Esophagus muscularis mucosa (tissue), 4 donors: ENCODE data around the gene CD36. TPM values are rescaled to one million over a fixed set of nuclear protein-coding genes. Genes with fewer than 3 reads are reported as not detected.

Source experiments
- DNase-seq: peaks from one replicate; pipeline ENCODE4 v3.0.0-alpha.2; 2017; ENCODE audit errors: extremely low spot score
- H3K27ac ChIP-seq, 4 donors: fragments of 200-600 bp; sonication (generic); replicated peaks in 1 of 4; 1 replicate in 3 of 4; 2 replicates in 1 of 4; pipeline ENCODE4 v1.5.1; 2016 to 2019; ENCODE audit warnings: mild to moderate bottlenecking in 1 of 4
- H3K27me3 ChIP-seq, 4 donors: fragments of 200-600 bp; sonication (generic); one replicate each; pipeline versions ENCODE4 v1.5.1 to v1.6.0; 2016 to 2019
- H3K36me3 ChIP-seq, 4 donors: fragments of 200-600 bp; sonication (generic); one replicate each; pipeline ENCODE4 v1.5.1; 2016 to 2019
- H3K4me1 ChIP-seq, 4 donors: fragments of 200-600 bp; sonication (generic); one replicate each; pipeline ENCODE4 v1.5.1; 2016 to 2019
- H3K4me3 ChIP-seq, 4 donors: fragments of 200-600 bp; sonication (generic); 1 replicate in 2 of 4; 2 replicates in 2 of 4; pipeline ENCODE4 v1.5.1; 2016 to 2019; ENCODE audit warnings: mild to moderate bottlenecking in 4 of 4, moderate library complexity in 1 of 4
- H3K9me3 ChIP-seq, 4 donors: fragments of 200-600 bp; sonication (generic); 1 replicate in 3 of 4; 2 replicates in 1 of 4; pipeline ENCODE4 v1.5.1; 2016 to 2019
- EP300 ChIP-seq: sonication (generic); formaldehyde crosslinking; IDR thresholded peaks from one replicate; pipeline ENCODE4 v1.6.1; 2017; ENCODE audit warnings: antibody characterized with exemption
- POLR2A ChIP-seq: fragments of 450-650 bp; IDR thresholded peaks from one replicate; pipeline ENCODE4 v1.6.1; 2017; ENCODE audit warnings: antibody characterized with exemption, moderate library complexity, mild to moderate bottlenecking, low read depth
- POLR2AphosphoS5 ChIP-seq, 2 donors: sonication (generic); formaldehyde crosslinking; IDR thresholded peaks; one replicate each; pipeline ENCODE4 v1.6.1; 2017; ENCODE audit warnings: antibody characterized with exemption in 2 of 2
- WGBS: methylation state at CpG from one replicate; pipeline ENCODE4 v1.1.5; 2018; 5-methylcytosine and 5-hydroxymethylcytosine counted together
- intact Hi-C: fragments of 100-400 bp; cut with DNase I; formaldehyde crosslinking; loops from one replicate; pipeline ENCODE4 v1.15.1; 2023
- total RNA-seq, 4 donors: library from RNA; depleted of rRNA; stranded (reverse); fragments of >200 nt; gene quantifications; one replicate each; pipeline versions ENCODE4 v1.1.0 to v1.2.1, GENCODE V29; 2016
- TF ChIP-seq, protein P1 (sequence below), 3 experiments: fragments of 200-600 bp in 2 of 3; fragments of 450-650 bp in 1 of 3; sonication (generic) in 2 of 3; IDR thresholded peaks; one replicate each; pipeline ENCODE4 v1.5.1; 2017 to 2019; ENCODE audit warnings: antibody characterized with exemption in 3 of 3, mild to moderate bottlenecking in 2 of 3, moderate library complexity in 1 of 3

Gene CD36
- total RNA-seq, 4 donors from 2014 or later, result 61.0 to 148 (median 87.7) TPM

DNA sequence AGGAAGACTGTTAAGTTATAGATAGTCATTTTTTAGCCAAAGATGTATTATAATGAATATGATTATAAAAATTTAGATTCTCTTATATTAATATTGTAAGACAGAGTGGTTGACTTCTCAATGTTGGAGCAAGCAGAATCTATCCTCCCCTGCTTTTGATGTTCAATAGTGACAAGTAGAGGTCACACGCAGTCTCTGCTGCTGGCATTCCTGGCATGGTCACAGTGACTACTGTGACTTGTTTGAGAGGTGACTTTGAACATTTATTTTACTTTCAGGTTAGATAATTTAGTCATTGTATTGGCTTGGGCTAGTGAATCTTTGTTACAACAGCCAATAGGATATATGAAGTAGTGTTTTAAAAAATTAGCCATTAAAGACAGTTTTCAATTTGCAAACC lies 13.7 kb upstream of the CD36 start:
- WGBS, result 78% methylated on average over 1 of the region's 1 CpG
- intact Hi-C loops, result no loop called here
- TF ChIP-seq EP300, result no peak
- TF ChIP-seq POLR2AphosphoS5 (IDR thresholded peaks at IDR 0.05), result no peak
- TF ChIP-seq, protein P1, sequence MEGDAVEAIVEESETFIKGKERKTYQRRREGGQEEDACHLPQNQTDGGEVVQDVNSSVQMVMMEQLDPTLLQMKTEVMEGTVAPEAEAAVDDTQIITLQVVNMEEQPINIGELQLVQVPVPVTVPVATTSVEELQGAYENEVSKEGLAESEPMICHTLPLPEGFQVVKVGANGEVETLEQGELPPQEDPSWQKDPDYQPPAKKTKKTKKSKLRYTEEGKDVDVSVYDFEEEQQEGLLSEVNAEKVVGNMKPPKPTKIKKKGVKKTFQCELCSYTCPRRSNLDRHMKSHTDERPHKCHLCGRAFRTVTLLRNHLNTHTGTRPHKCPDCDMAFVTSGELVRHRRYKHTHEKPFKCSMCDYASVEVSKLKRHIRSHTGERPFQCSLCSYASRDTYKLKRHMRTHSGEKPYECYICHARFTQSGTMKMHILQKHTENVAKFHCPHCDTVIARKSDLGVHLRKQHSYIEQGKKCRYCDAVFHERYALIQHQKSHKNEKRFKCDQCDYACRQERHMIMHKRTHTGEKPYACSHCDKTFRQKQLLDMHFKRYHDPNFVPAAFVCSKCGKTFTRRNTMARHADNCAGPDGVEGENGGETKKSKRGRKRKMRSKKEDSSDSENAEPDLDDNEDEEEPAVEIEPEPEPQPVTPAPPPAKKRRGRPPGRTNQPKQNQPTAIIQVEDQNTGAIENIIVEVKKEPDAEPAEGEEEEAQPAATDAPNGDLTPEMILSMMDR (IDR thresholded peaks at IDR 0.05), result no peak
- no peak overlapping the region for H3K4me3 ChIP-seq
- H3K27ac ChIP-seq, result no peak overlapping the region
- H3K4me1 ChIP-seq, result peaks cover 0 to 44% (median 0%) of the 10 kb centered on the region in 4 donors
- H3K27me3 ChIP-seq, result no peaks in the 10 kb centered on the region
- H3K36me3 ChIP-seq, result no peaks in the 10 kb centered on the region
- no peaks in the 10 kb centered on the region for H3K9me3 ChIP-seq
- no peak for DNase-seq

DNA sequence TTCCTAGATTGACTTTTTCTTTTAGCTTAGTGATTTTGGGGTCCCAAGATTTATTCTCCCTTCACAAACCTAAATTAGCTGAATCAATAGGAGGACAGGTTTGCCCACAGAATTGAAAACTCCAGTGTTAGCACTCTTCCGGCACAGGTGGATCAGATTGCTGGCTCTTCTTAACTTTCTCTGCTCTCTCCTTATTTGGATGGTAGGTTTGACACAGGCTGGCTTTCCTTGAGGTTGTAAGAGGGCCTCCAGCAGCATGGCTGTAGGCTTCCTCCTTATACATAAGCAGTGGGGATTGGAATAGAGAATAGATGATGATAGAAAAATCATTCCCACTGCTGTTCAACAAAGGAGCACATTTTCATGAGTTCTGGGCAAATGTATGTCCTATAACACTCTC lies 9.4 kb upstream of the CD36 start:
- Histone ChIP-seq H3K4me1 (peaks cover 4 to 45% (median 7%) of the 10 kb centered on the region in 4 donors), H3K27ac (no peak overlapping the region), H3K36me3 (no peaks in the 10 kb centered on the region), H3K27me3 (no peaks in the 10 kb centered on the region), H3K9me3 (no peaks in the 10 kb centered on the region), H3K4me3 (no peak overlapping the region)
- TF ChIP-seq POLR2AphosphoS5 (IDR thresholded peaks at IDR 0.05) (no peak), EP300 (no peak), POLR2A (no peak)
- TF ChIP-seq, protein P1 (IDR thresholded peaks at IDR 0.05), result no peak
- no peak for DNase-seq
- WGBS, result 93% methylated on average over 1 of the region's 1 CpG
- intact Hi-C loops, result no loop called here

DNA sequence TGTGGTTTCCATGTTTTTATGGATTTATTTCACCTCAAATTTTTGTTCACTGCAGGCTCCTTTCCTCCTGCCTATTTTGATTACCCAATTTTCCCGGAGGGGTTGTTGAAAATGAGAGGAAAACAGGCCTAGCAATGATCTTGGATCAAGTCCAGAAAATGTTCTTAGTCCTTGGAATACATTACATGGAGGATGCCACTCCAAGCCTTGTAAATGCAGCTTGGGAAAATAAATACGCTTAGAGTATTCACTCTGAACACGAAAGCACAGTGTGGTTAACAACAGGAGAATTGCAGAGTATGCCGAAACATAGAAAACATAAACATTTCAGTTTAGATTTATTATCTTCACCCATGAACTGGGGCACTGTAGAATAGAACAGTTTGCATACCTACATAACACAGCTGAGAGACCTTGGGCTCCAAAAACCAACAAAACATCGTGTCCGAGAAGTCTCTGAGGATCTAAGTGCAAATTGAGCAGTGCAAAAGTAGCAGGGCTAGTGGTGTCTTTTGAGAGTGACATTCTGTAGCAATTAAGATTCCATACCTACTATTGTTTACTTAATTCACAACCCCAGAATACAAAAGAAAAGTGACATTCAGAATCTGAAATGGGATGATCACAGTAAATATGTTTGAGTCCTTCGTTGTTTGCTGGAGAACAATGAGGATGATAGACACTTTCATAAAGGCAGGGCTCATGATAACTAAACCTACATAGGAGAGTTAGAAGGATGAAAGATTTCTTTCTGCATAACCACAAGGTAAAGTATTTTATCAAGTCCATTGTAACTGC lies 7.6 kb upstream of the CD36 start:
- H3K27me3 ChIP-seq, result no peaks in the 10 kb centered on the region
- H3K27ac ChIP-seq, result no peak overlapping the region
- DNase-seq, result no peak
- TF ChIP-seq POLR2A (no peak), EP300 (no peak), POLR2AphosphoS5 (IDR thresholded peaks at IDR 0.05) (no peak)
- TF ChIP-seq, protein P1 (IDR thresholded peaks at IDR 0.05), result no peak
- H3K9me3 ChIP-seq, result no peaks in the 10 kb centered on the region
- WGBS, result 64% methylated on average over 7 of the region's 7 CpGs
- no peak overlapping the region for H3K4me3 ChIP-seq
- H3K4me1 ChIP-seq, result peaks cover 6 to 59% (median 8%) of the 10 kb centered on the region in 4 donors
- H3K36me3 ChIP-seq, result no peaks in the 10 kb centered on the region
- intact Hi-C loops, result no loop called here

DNA sequence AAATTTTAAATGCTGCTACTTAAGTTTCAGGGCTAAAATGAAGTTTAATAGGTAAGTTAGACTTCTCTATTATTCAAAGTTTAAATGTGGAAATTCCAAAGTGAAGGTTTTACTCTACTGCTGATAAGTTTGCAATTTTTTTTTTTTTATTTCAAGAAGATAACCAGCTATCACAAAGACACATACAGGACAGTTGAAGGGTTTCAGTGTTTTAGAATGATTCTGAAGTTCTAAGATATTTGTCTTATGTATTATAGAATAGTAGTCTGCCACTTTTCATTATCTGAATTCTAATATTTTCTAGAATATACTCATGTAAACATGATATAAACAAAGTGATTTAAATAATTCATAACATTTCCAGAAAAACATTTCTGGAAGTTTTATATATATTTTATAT lies 7.0 kb upstream of the CD36 start:
- H3K4me1 ChIP-seq, result peaks cover 6 to 64% (median 8%) of the 10 kb centered on the region in 4 donors
- no peak for DNase-seq
- no peaks in the 10 kb centered on the region for H3K36me3 ChIP-seq
- H3K9me3 ChIP-seq, result no peaks in the 10 kb centered on the region
- TF ChIP-seq, protein P1 (IDR thresholded peaks at IDR 0.05), result no peak
- TF ChIP-seq EP300, result no peak
- TF ChIP-seq POLR2A, result no peak
- TF ChIP-seq POLR2AphosphoS5 (IDR thresholded peaks at IDR 0.05), result no peak
- H3K4me3 ChIP-seq, result no peak overlapping the region
- H3K27ac ChIP-seq, result no peak overlapping the region
- intact Hi-C loops, result no loop called here
- no peaks in the 10 kb centered on the region for H3K27me3 ChIP-seq

DNA sequence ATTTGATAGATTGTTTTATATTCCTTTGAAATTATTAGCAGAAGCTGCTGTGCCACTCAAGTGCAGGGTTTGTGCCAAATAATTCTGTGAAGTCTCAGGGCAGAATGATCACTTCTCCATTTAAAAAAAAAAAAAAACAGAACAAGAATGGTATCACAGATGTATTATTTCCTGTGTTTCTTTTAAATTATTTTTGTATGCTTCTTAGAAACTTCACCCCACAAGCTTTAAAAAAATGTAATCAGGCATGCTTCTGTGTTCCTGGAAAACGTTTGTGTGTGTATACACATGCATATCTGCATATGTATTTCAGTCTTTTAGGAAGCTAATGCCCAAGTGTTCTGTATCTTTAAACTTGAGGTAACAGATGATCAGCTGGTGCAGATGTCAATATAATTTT lies 6.3 kb upstream of the CD36 start:
- peaks cover 6 to 63% (median 8%) of the 10 kb centered on the region in 4 donors for H3K4me1 ChIP-seq
- H3K27me3 ChIP-seq, result no peaks in the 10 kb centered on the region
- 24% methylated on average over 1 of the region's 1 CpG for WGBS
- intact Hi-C loops, result no loop called here
- no peak overlapping the region for H3K27ac ChIP-seq
- no peaks in the 10 kb centered on the region for H3K9me3 ChIP-seq
- DNase-seq, result no peak
- no peaks in the 10 kb centered on the region for H3K36me3 ChIP-seq
- no peak for TF ChIP-seq POLR2A
- TF ChIP-seq, protein P1 (IDR thresholded peaks at IDR 0.05), result no peak
- TF ChIP-seq EP300, result no peak
- no peak for TF ChIP-seq POLR2AphosphoS5 (IDR thresholded peaks at IDR 0.05)
- H3K4me3 ChIP-seq, result no peak overlapping the region
